ENCODE results near the gene TBC1D5. TPM values are rescaled to one million over a fixed set of nuclear protein-coding genes. Genes with fewer than 3 reads are reported as not detected.
A peak's percentile ranks its signal among the peaks of the same experiment; 100 is the strongest.

Gene TBC1D5
- total and polyA plus RNA-seq, 5 donors from 2014 or later: 27.6 to 61.6 (median 36.4) TPM

- Mint-ChIP-seq H3K27me3 (no peaks in the 10 kb centered on the region), H3K4me1 (peaks cover 0 to 8% (median 2%) of the 10 kb centered on the region in 4 donors), H3K9me3 (peaks cover 0 to 1% (median 0%) of the 10 kb centered on the region in 7 donors), H3K27ac (peak overlapping the region in 2 of 3 donors; percentile 45 to 65), H3K4me3 (no peak overlapping the region), H3K36me3 (peaks cover 18% of the 10 kb centered on the region)
- H3K4me3 ChIP-seq (ENCODE audit: low read depth, low read length): no peak overlapping the region
- H3K27ac ChIP-seq (ENCODE audit: insufficient read depth, low read length, poor library complexity, severe bottlenecking): no peak overlapping the region
- peaks cover 3% of the 10 kb centered on the region for H3K36me3 ChIP-seq (ENCODE audit: control insufficient read depth, insufficient read depth, low read length)
- no peaks in the 10 kb centered on the region for H3K4me1 ChIP-seq (ENCODE audit: control insufficient read depth, insufficient read depth, low read length, poor library complexity, severe bottlenecking)
- H3K27me3 ChIP-seq (ENCODE audit: control insufficient read depth, insufficient read depth, low read length): no peaks in the 10 kb centered on the region
- DNase-seq (no peak), ATAC-seq (ENCODE audit: low read depth in 2 of 2) (no peak)
- H3K9me3 ChIP-seq (ENCODE audit: control insufficient read depth in 2 of 2, low read length in 2 of 2): no peaks in the 10 kb centered on the region
These were observed 428.3 kb downstream of the TBC1D5 start for GRCh38 chr3:17314171-17314570.

GRCh38 chr3:17313746-17314145, 428.7 kb downstream of the TBC1D5 start:
- Histone ChIP-seq H3K27ac (ENCODE audit: insufficient read depth, low read length, poor library complexity, severe bottlenecking) (no peak overlapping the region), H3K36me3 (ENCODE audit: control insufficient read depth, insufficient read depth, low read length) (peaks cover 3% of the 10 kb centered on the region), H3K9me3 (ENCODE audit: control insufficient read depth in 2 of 2, low read length in 2 of 2) (no peaks in the 10 kb centered on the region), H3K4me3 (ENCODE audit: low read depth, low read length) (no peak overlapping the region), H3K4me1 (ENCODE audit: control insufficient read depth, insufficient read depth, low read length, poor library complexity, severe bottlenecking) (no peaks in the 10 kb centered on the region), H3K27me3 (ENCODE audit: control insufficient read depth, insufficient read depth, low read length) (no peaks in the 10 kb centered on the region)
- Mint-ChIP-seq H3K4me3 (no peak overlapping the region), H3K4me1 (peaks cover 0 to 8% (median under 1%) of the 10 kb centered on the region in 4 donors), H3K36me3 (peaks cover 16% of the 10 kb centered on the region), H3K27ac (peak overlapping the region in 2 of 3 donors; percentile 65 to 87), H3K27me3 (no peaks in the 10 kb centered on the region), H3K9me3 (peaks cover 0 to 1% (median 0%) of the 10 kb centered on the region in 7 donors)
- DNase-seq (no peak), ATAC-seq (ENCODE audit: low read depth in 2 of 2) (no peak)

GRCh38 chr3:17310983-17311382, 431.4 kb downstream of the TBC1D5 start:
- ATAC-seq (ENCODE audit: low read depth in 2 of 2): no peak
- H3K36me3 ChIP-seq (ENCODE audit: control insufficient read depth, insufficient read depth, low read length): peaks cover 2% of the 10 kb centered on the region
- no peaks in the 10 kb centered on the region for H3K9me3 ChIP-seq (ENCODE audit: control insufficient read depth in 2 of 2, low read length in 2 of 2)
- no peak overlapping the region for H3K27ac ChIP-seq (ENCODE audit: insufficient read depth, low read length, poor library complexity, severe bottlenecking)
- H3K27ac Mint-ChIP-seq: no peak overlapping the region
- peaks cover 0 to 1% (median 0%) of the 10 kb centered on the region in 7 donors for H3K9me3 Mint-ChIP-seq
- H3K36me3 Mint-ChIP-seq: peaks cover 2% of the 10 kb centered on the region
- peaks cover 0 to 8% (median 0%) of the 10 kb centered on the region in 4 donors for H3K4me1 Mint-ChIP-seq
- no peaks in the 10 kb centered on the region for H3K27me3 ChIP-seq (ENCODE audit: control insufficient read depth, insufficient read depth, low read length)
- H3K4me3 ChIP-seq (ENCODE audit: low read depth, low read length): no peak overlapping the region
- no peaks in the 10 kb centered on the region for H3K4me1 ChIP-seq (ENCODE audit: control insufficient read depth, insufficient read depth, low read length, poor library complexity, severe bottlenecking)
- no peak for DNase-seq
- no peaks in the 10 kb centered on the region for H3K27me3 Mint-ChIP-seq
- H3K4me3 Mint-ChIP-seq: no peak overlapping the region

- peaks cover 4% of the 10 kb centered on the region for H3K36me3 Mint-ChIP-seq
These were observed 434.5 kb downstream of the TBC1D5 start for GRCh38 chr3:17307887-17308286.

GRCh38 chr3:17307482-17307881, 434.9 kb downstream of the TBC1D5 start:
- H3K4me1 ChIP-seq (ENCODE audit: control insufficient read depth, insufficient read depth, low read length, poor library complexity, severe bottlenecking): no peaks in the 10 kb centered on the region
- H3K36me3 ChIP-seq (ENCODE audit: control insufficient read depth, insufficient read depth, low read length): peaks cover 2% of the 10 kb centered on the region
- DNase-seq (no peak), ATAC-seq (ENCODE audit: low read depth in 2 of 2) (no peak)
- Mint-ChIP-seq H3K36me3 (peaks cover 4% of the 10 kb centered on the region), H3K27me3 (no peaks in the 10 kb centered on the region), H3K9me3 (no peaks in the 10 kb centered on the region), H3K4me1 (peaks cover 0 to 8% (median 2%) of the 10 kb centered on the region in 4 donors), H3K4me3 (no peak overlapping the region), H3K27ac (no peak overlapping the region)
- no peak overlapping the region for H3K4me3 ChIP-seq (ENCODE audit: low read depth, low read length)
- H3K27ac ChIP-seq (ENCODE audit: insufficient read depth, low read length, poor library complexity, severe bottlenecking): no peak overlapping the region
- H3K27me3 ChIP-seq (ENCODE audit: control insufficient read depth, insufficient read depth, low read length): no peaks in the 10 kb centered on the region
- H3K9me3 ChIP-seq (ENCODE audit: control insufficient read depth in 2 of 2, low read length in 2 of 2): no peaks in the 10 kb centered on the region

More at GRCh38 chr3:17307887-17308286, 434.5 kb downstream of the TBC1D5 start:
- H3K4me3 Mint-ChIP-seq: no peak overlapping the region
- H3K27me3 Mint-ChIP-seq: no peaks in the 10 kb centered on the region
- H3K9me3 ChIP-seq (ENCODE audit: control insufficient read depth in 2 of 2, low read length in 2 of 2): no peaks in the 10 kb centered on the region
- DNase-seq (no peak), ATAC-seq (ENCODE audit: low read depth in 2 of 2) (no peak)
- no peaks in the 10 kb centered on the region for H3K27me3 ChIP-seq (ENCODE audit: control insufficient read depth, insufficient read depth, low read length)
- no peaks in the 10 kb centered on the region for H3K4me1 ChIP-seq (ENCODE audit: control insufficient read depth, insufficient read depth, low read length, poor library complexity, severe bottlenecking)
- no peak overlapping the region for H3K27ac Mint-ChIP-seq
- H3K4me1 Mint-ChIP-seq: peaks cover 0 to 8% (median 2%) of the 10 kb centered on the region in 4 donors
- H3K4me3 ChIP-seq (ENCODE audit: low read depth, low read length): no peak overlapping the region
- H3K36me3 ChIP-seq (ENCODE audit: control insufficient read depth, insufficient read depth, low read length): peaks cover 2% of the 10 kb centered on the region
- H3K27ac ChIP-seq (ENCODE audit: insufficient read depth, low read length, poor library complexity, severe bottlenecking): no peak overlapping the region
- no peaks in the 10 kb centered on the region for H3K9me3 Mint-ChIP-seq

GRCh38 chr3:17304969-17305368, 437.5 kb downstream of the TBC1D5 start:
- Histone ChIP-seq H3K27me3 (ENCODE audit: control insufficient read depth, insufficient read depth, low read length) (no peaks in the 10 kb centered on the region), H3K36me3 (ENCODE audit: control insufficient read depth, insufficient read depth, low read length) (peaks cover 2% of the 10 kb centered on the region), H3K4me3 (ENCODE audit: low read depth, low read length) (no peak overlapping the region), H3K27ac (ENCODE audit: insufficient read depth, low read length, poor library complexity, severe bottlenecking) (no peak overlapping the region), H3K4me1 (ENCODE audit: control insufficient read depth, insufficient read depth, low read length, poor library complexity, severe bottlenecking) (peaks cover 8% of the 10 kb centered on the region), H3K9me3 (ENCODE audit: control insufficient read depth in 2 of 2, low read length in 2 of 2) (no peaks in the 10 kb centered on the region)
- no peak for DNase-seq
- H3K27me3 Mint-ChIP-seq: no peaks in the 10 kb centered on the region
- peak overlapping the region; percentile 0 to 77 (median 16) for H3K27ac Mint-ChIP-seq
- peaks cover 4% of the 10 kb centered on the region for H3K36me3 Mint-ChIP-seq
- no peak for ATAC-seq (ENCODE audit: low read depth in 2 of 2)
- H3K9me3 Mint-ChIP-seq: no peaks in the 10 kb centered on the region
- H3K4me1 Mint-ChIP-seq: peaks cover 6 to 12% (median 7%) of the 10 kb centered on the region in 4 donors
- H3K4me3 Mint-ChIP-seq: no peak overlapping the region

GRCh38 chr3:17302774-17303173, 439.7 kb downstream of the TBC1D5 start:
- ATAC-seq (ENCODE audit: low read depth in 2 of 2) (no peak), DNase-seq (no peak)
- Histone ChIP-seq H3K4me3 (ENCODE audit: low read depth, low read length) (no peak overlapping the region), H3K36me3 (ENCODE audit: control insufficient read depth, insufficient read depth, low read length) (peaks cover 2% of the 10 kb centered on the region), H3K27me3 (ENCODE audit: control insufficient read depth, insufficient read depth, low read length) (no peaks in the 10 kb centered on the region), H3K4me1 (ENCODE audit: control insufficient read depth, insufficient read depth, low read length, poor library complexity, severe bottlenecking) (peaks cover 12% of the 10 kb centered on the region), H3K9me3 (ENCODE audit: control insufficient read depth in 2 of 2, low read length in 2 of 2) (no peaks in the 10 kb centered on the region), H3K27ac (ENCODE audit: insufficient read depth, low read length, poor library complexity, severe bottlenecking) (no peak overlapping the region)
- no peak overlapping the region for H3K27ac Mint-ChIP-seq
- peaks cover 5 to 13% (median 10%) of the 10 kb centered on the region in 4 donors for H3K4me1 Mint-ChIP-seq
- no peaks in the 10 kb centered on the region for H3K27me3 Mint-ChIP-seq
- no peak overlapping the region for H3K4me3 Mint-ChIP-seq
- peaks cover 9% of the 10 kb centered on the region for H3K36me3 Mint-ChIP-seq
- no peaks in the 10 kb centered on the region for H3K9me3 Mint-ChIP-seq

- Mint-ChIP-seq H3K36me3 (peaks cover 9% of the 10 kb centered on the region), H3K27ac (no peak overlapping the region), H3K9me3 (no peaks in the 10 kb centered on the region), H3K27me3 (no peaks in the 10 kb centered on the region), H3K4me3 (no peak overlapping the region), H3K4me1 (peaks cover 5 to 13% (median 10%) of the 10 kb centered on the region in 4 donors)
- Histone ChIP-seq H3K27me3 (ENCODE audit: control insufficient read depth, insufficient read depth, low read length) (no peaks in the 10 kb centered on the region), H3K9me3 (ENCODE audit: control insufficient read depth in 2 of 2, low read length in 2 of 2) (no peaks in the 10 kb centered on the region), H3K4me1 (ENCODE audit: control insufficient read depth, insufficient read depth, low read length, poor library complexity, severe bottlenecking) (peaks cover 12% of the 10 kb centered on the region), H3K4me3 (ENCODE audit: low read depth, low read length) (no peak overlapping the region), H3K36me3 (ENCODE audit: control insufficient read depth, insufficient read depth, low read length) (no peaks in the 10 kb centered on the region), H3K27ac (ENCODE audit: insufficient read depth, low read length, poor library complexity, severe bottlenecking) (no peak overlapping the region)
- ATAC-seq (ENCODE audit: low read depth in 2 of 2) (no peak), DNase-seq (no peak)
These were observed 440.3 kb downstream of the TBC1D5 start for GRCh38 chr3:17302170-17302569.

All from CD4-positive, CD25-positive, alpha-beta regulatory T cell (primary cell).